OCI-LY1 (cell line): ENCODE data around the gene ZNF22.

Experiments
- CTCF ChIP-seq: fragments of 200-600 bp; sonication (generic), shearing (Covaris generic); IDR thresholded peaks from 2 replicates; pipeline ENCODE4 v1.5.1; 2017; ENCODE audit warnings: mild to moderate bottlenecking, antibody characterized with exemption, low read length, moderate library complexity, mixed read lengths
- EZH2 ChIP-seq: fragments of 200-600 bp; sonication (generic), shearing (Covaris generic); IDR thresholded peaks from 2 replicates; pipeline ENCODE4 v1.8.0; 2017; ENCODE audit warnings: borderline replicate concordance, mixed run types, mild to moderate bottlenecking, antibody characterized with exemption, low read length, moderate library complexity, mixed read lengths

- no peak for TF ChIP-seq CTCF
- no peak for TF ChIP-seq EZH2
These were observed 45.2 kb upstream of the ZNF22 start for GRCh38 chr10:44955413-44956070.
